ENCODE data around the gene C16orf78.
"Not testable (repeated sequence)": the region's sequence is repeated elsewhere in the genome, so short reads cannot be mapped to it uniquely, and the experiment has no call there.

DNA sequence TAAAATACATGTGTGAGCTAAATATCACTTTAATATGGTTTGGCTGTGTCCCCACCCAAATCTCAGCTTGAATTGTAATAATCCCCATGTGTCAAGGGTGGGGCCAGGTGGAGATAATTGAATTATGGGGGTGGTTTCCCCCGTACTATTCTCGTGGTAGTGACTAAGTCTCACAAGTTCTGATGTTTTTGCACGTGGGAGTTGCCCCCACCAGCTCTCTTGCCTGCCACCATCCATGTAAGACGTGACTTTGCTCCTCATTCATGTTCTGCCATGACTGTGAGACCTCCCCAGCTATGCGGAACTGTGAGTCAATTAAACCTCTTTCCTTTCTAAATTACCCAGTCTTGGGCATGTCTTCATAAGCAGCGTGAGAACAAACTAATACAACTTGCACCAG, 11.9 kb upstream of the C16orf78 start:
- TF ChIP-seq POLR2A (IDR thresholded peaks at IDR 0.05); EP300 (IDR thresholded peaks at IDR 0.05; ENCODE audit: low read depth); POLR2AphosphoS5 (IDR thresholded peaks at IDR 0.05): not testable (repeated sequence)
- TF ChIP-seq, protein P1, sequence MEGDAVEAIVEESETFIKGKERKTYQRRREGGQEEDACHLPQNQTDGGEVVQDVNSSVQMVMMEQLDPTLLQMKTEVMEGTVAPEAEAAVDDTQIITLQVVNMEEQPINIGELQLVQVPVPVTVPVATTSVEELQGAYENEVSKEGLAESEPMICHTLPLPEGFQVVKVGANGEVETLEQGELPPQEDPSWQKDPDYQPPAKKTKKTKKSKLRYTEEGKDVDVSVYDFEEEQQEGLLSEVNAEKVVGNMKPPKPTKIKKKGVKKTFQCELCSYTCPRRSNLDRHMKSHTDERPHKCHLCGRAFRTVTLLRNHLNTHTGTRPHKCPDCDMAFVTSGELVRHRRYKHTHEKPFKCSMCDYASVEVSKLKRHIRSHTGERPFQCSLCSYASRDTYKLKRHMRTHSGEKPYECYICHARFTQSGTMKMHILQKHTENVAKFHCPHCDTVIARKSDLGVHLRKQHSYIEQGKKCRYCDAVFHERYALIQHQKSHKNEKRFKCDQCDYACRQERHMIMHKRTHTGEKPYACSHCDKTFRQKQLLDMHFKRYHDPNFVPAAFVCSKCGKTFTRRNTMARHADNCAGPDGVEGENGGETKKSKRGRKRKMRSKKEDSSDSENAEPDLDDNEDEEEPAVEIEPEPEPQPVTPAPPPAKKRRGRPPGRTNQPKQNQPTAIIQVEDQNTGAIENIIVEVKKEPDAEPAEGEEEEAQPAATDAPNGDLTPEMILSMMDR (IDR thresholded peaks at IDR 0.05) = not testable (repeated sequence)
